ENCODE measurements around the gene PDAP1. TPM values are rescaled to one million over a fixed set of nuclear protein-coding genes. Genes with fewer than 3 reads are reported as not detected.

PDAP1 gene
- total and polyA plus RNA-seq, 2 of the 8 experiments (the other 6 are each of a cell fraction or from before 2014, with no cell fraction given): 26.6 to 169 TPM

- H3K79me1 ChIP-seq (ENCODE audit: low read depth, low read length): no peaks in the 10 kb centered on the region
- no peak for FAIRE-seq
- no peak overlapping the region for H3K4me3 ChIP-seq (ENCODE audit: extremely low read depth in 1 of 4, insufficient read depth in 2 of 4, low read depth in 3 of 4, low read length in 4 of 4)
- no peaks in the 10 kb centered on the region for H3K23me2 ChIP-seq (ENCODE audit: low read depth, low read length)
- no peak overlapping the region for H3K14ac ChIP-seq (ENCODE audit: insufficient read length)
- H3K9ac ChIP-seq (replicated peaks in 1 of 4; ENCODE audit: extremely low read depth in 1 of 4, low read depth in 3 of 4, low read length in 3 of 4): no peak overlapping the region; a peak in 1 of 7 replicates
- TF ChIP-seq TBP (IDR thresholded peaks at IDR 0.05; ENCODE audit: low read depth, low read length): 0 out of 2 replicates have a peak, but pooled peaks have one; percentile 18
- no peak for TF ChIP-seq SRF (IDR thresholded peaks at IDR 0.05; ENCODE audit: low read depth, low read length)
- TF ChIP-seq, protein P1, sequence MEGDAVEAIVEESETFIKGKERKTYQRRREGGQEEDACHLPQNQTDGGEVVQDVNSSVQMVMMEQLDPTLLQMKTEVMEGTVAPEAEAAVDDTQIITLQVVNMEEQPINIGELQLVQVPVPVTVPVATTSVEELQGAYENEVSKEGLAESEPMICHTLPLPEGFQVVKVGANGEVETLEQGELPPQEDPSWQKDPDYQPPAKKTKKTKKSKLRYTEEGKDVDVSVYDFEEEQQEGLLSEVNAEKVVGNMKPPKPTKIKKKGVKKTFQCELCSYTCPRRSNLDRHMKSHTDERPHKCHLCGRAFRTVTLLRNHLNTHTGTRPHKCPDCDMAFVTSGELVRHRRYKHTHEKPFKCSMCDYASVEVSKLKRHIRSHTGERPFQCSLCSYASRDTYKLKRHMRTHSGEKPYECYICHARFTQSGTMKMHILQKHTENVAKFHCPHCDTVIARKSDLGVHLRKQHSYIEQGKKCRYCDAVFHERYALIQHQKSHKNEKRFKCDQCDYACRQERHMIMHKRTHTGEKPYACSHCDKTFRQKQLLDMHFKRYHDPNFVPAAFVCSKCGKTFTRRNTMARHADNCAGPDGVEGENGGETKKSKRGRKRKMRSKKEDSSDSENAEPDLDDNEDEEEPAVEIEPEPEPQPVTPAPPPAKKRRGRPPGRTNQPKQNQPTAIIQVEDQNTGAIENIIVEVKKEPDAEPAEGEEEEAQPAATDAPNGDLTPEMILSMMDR (IDR thresholded peaks at IDR 0.05; ENCODE audit: control extremely low read depth in 1 of 3, insufficient read depth in 1 of 3, low read depth in 1 of 3, low read length in 3 of 3): peak; percentile 42 to 66 (median 56)
- peak; percentile 34 to 48 for TF ChIP-seq RAD21 (IDR thresholded peaks at IDR 0.05 in 1 of 2, conservative IDR thresholded peaks at IDR 0.05 in 1 of 2; ENCODE audit: low read depth in 2 of 2, low read length in 2 of 2)
- POLR2A ChIA-PET (ENCODE audit: partially characterized antibody): interaction anchor here (0.5 to 1.0 kb wide), 6 partner anchors 10 to 274 kb away, joined by 3 to 6 read pairs (median 4); partner anchors contain the start of genes BUD31, CPSF4, PDAP1 and PTCD1
- no peaks in the 10 kb centered on the region for H3K27me3 ChIP-seq (replicated peaks in 1 of 4; ENCODE audit: control insufficient read depth in 3 of 4, extremely low read depth in 1 of 4, insufficient read depth in 3 of 4, low read length in 3 of 4)
- H3K79me2 ChIP-seq (ENCODE audit: control insufficient read depth in 1 of 2, insufficient read depth in 2 of 2, low read length in 2 of 2): no peaks in the 10 kb centered on the region
- no peak overlapping the region for H2BK15ac ChIP-seq (ENCODE audit: low read length)
- no peak overlapping the region for H2BK20ac ChIP-seq (ENCODE audit: low read length)
- no peak overlapping the region for H2BK120ac ChIP-seq (replicated peaks; ENCODE audit: low read depth, low read length)
- CTCF ChIA-PET (ENCODE audit: partially characterized antibody): interaction anchor here (0.7 to 1.8 kb wide), 11 partner anchors 10 to 58 kb away, joined by 3 to 6 read pairs (median 3); no protein-coding TSS in a partner anchor
- no peak for DNase-seq (ENCODE audit: low read depth in 1 of 2, low spot score in 2 of 2)
- peaks cover 0 to 3% (median 0%) of the 10 kb centered on the region in 4 experiments; a peak in 1 of 7 replicates for H3K4me1 ChIP-seq (replicated peaks in 1 of 4; ENCODE audit: control insufficient read depth in 3 of 4, insufficient read depth in 4 of 4, low read length in 3 of 4)
- H2BK5ac ChIP-seq (ENCODE audit: low read depth, low read length): no peak overlapping the region
- no peaks in the 10 kb centered on the region for H3K9me3 ChIP-seq (ENCODE audit: insufficient read depth in 2 of 2, low read depth in 1 of 2, low read length in 1 of 2)
- no peak overlapping the region for H3K18ac ChIP-seq (ENCODE audit: extremely low read depth, low read length)
- no peak overlapping the region for H3K4me2 ChIP-seq (ENCODE audit: insufficient read depth in 1 of 2, low read depth in 2 of 2, low read length in 2 of 2)
- H2AFZ ChIP-seq (ENCODE audit: low read length): no peak overlapping the region
- no peak overlapping the region for H3K27ac ChIP-seq (ENCODE audit: low read depth, low read length)
- no peak overlapping the region for H4K91ac ChIP-seq (replicated peaks; ENCODE audit: insufficient read length, low read length)
- no peak overlapping the region for H2AK5ac ChIP-seq (ENCODE audit: low read depth, low read length)
- H3K36me3 ChIP-seq (ENCODE audit: control insufficient read depth in 2 of 4, insufficient read depth in 4 of 4, low read length in 3 of 4): peaks cover 4 to 35% (median 20%) of the 10 kb centered on the region in 4 experiments; a peak in 6 of 8 replicates
- H4K20me1 ChIP-seq (replicated peaks in 1 of 2; ENCODE audit: control insufficient read depth in 1 of 2, insufficient read depth in 2 of 2, low read length in 2 of 2): peaks cover 0 to 2% of the 10 kb centered on the region in 2 experiments
- no peak overlapping the region for H3K56ac ChIP-seq (replicated peaks; ENCODE audit: insufficient read length, low read depth, low read length)
- H3K23ac ChIP-seq (ENCODE audit: insufficient read length): no peak overlapping the region
- H2BK12ac ChIP-seq (ENCODE audit: low read depth, low read length): no peak overlapping the region
- no peak overlapping the region for H3K4ac ChIP-seq (replicated peaks; ENCODE audit: insufficient read length, low read depth, low read length)
- H4K5ac ChIP-seq (ENCODE audit: insufficient read length, low read depth, low read length): no peak overlapping the region
- WGBS, 2 experiments (ENCODE audit: extremely low coverage in 1 of 2, insufficient coverage in 1 of 2, insufficient read length in 1 of 2, insufficient replicate concordance in 2 of 2, low coverage in 1 of 2, low lambda C conversion rate in 2 of 2, missing lambda C conversion rate in 1 of 2): 94% methylated on average over 22 of the region's 22 CpGs; no CpG with 5 or more reads in 1 of the 2 experiments
- H4K8ac ChIP-seq (ENCODE audit: extremely low read depth, insufficient read depth, low read length): no peak overlapping the region
These were observed 48.8 kb downstream of the PDAP1 start for GRCh38 chr7:99359465-99360154.
